ENCODE measurements around the gene MAOA. TPM values are rescaled to one million over a fixed set of nuclear protein-coding genes. Genes with fewer than 3 reads are reported as not detected.
"Not testable (repeated sequence)": the region's sequence is repeated elsewhere in the genome, so short reads cannot be mapped to it uniquely, and the experiment has no call there.

The MAOA gene
- total RNA-seq, 1 donor from 2014 or later, result 2.1 TPM

GRCh38 chrX:43664258-43664657, 8.2 kb downstream of the MAOA start:
- no peak overlapping the region for H3K4me3 ChIP-seq (ENCODE audit: low read depth, low read length)
- DNase-seq (ENCODE audit: low read depth), result no peak
- TF ChIP-seq, protein P1, sequence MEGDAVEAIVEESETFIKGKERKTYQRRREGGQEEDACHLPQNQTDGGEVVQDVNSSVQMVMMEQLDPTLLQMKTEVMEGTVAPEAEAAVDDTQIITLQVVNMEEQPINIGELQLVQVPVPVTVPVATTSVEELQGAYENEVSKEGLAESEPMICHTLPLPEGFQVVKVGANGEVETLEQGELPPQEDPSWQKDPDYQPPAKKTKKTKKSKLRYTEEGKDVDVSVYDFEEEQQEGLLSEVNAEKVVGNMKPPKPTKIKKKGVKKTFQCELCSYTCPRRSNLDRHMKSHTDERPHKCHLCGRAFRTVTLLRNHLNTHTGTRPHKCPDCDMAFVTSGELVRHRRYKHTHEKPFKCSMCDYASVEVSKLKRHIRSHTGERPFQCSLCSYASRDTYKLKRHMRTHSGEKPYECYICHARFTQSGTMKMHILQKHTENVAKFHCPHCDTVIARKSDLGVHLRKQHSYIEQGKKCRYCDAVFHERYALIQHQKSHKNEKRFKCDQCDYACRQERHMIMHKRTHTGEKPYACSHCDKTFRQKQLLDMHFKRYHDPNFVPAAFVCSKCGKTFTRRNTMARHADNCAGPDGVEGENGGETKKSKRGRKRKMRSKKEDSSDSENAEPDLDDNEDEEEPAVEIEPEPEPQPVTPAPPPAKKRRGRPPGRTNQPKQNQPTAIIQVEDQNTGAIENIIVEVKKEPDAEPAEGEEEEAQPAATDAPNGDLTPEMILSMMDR (IDR thresholded peaks at IDR 0.05; ENCODE audit: insufficient read depth, low read length, poor library complexity, severe bottlenecking), result no peak
- H3K36me3 ChIP-seq (ENCODE audit: control insufficient read depth, insufficient read depth, low read length), result no peaks in the 10 kb centered on the region
- H3K27me3 ChIP-seq (ENCODE audit: control insufficient read depth, insufficient read depth, low read length), result no peaks in the 10 kb centered on the region

DNA sequence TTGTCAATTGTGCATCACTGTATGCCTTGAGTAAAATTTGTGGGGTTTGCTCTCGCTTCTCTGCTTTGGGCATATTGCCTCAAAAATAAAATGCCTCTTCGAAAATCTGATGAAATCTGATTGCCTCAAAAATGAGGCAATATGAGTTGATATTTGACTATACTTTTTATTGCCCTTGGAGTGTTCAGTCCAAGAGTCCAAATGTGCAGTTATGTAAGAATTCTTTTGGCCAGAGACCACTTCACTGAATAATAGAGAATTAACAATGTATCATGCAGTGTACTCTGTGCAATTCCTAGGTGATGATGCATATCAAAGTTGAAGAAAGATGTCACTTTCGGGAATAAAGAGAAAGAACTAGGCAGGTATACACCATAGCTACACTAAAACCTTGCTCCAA, 8.6 kb downstream of the MAOA start:
- TF ChIP-seq, protein P1 (IDR thresholded peaks at IDR 0.05; ENCODE audit: insufficient read depth, low read length, poor library complexity, severe bottlenecking), result no peak
- Histone ChIP-seq H3K27me3 (ENCODE audit: control insufficient read depth, insufficient read depth, low read length) (no peaks in the 10 kb centered on the region), H3K4me3 (ENCODE audit: low read depth, low read length) (no peak overlapping the region), H3K36me3 (ENCODE audit: control insufficient read depth, insufficient read depth, low read length) (no peaks in the 10 kb centered on the region)
- no peak for DNase-seq (ENCODE audit: low read depth)

DNA sequence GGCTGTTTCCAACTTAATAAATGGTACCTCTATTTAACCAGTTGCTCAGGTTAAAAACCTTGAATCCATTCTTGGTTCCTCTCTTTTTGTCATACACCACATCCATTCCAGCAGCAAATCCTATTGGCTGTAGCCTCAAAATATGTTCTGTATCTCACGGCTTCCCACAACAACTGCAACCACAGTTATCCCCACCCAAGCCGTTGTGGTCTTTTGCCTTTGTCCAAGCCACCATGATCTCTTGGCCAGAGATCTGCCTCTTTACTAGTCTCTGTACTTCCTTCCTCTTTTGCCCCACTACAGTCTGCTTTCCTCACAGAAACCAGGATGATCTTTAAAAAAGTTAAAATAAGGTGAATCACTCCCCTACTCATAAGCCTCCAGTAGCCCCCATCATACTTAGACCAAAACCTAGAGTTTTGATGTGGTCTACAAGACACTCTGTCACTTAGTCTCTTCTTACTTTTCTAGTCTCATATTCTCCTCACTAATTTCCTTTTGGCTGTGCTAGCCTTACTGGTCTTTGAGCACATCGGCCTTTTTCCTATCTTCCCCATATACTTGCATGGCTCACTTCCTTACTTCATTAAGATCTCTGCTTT, 10.3 kb downstream of the MAOA start:
- H3K36me3 ChIP-seq (ENCODE audit: control insufficient read depth, insufficient read depth, low read length), result no peaks in the 10 kb centered on the region
- H3K4me3 ChIP-seq (ENCODE audit: low read depth, low read length), result no peak overlapping the region
- no peak for DNase-seq (ENCODE audit: low read depth)
- TF ChIP-seq, protein P1 (IDR thresholded peaks at IDR 0.05; ENCODE audit: insufficient read depth, low read length, poor library complexity, severe bottlenecking), result no peak
- no peaks in the 10 kb centered on the region for H3K27me3 ChIP-seq (ENCODE audit: control insufficient read depth, insufficient read depth, low read length)

- not testable (repeated sequence) for H3K4me3 ChIP-seq (ENCODE audit: low read depth, low read length); DNase-seq (ENCODE audit: low read depth); H3K27me3 ChIP-seq (ENCODE audit: control insufficient read depth, insufficient read depth, low read length); H3K36me3 ChIP-seq (ENCODE audit: control insufficient read depth, insufficient read depth, low read length)
Observed at GRCh38 chrX:43675965-43676628, 20.0 kb downstream of the MAOA start.

GRCh38 chrX:43676971-43677572, 21.0 kb downstream of the MAOA start:
- Histone ChIP-seq H3K4me3 (ENCODE audit: low read depth, low read length) (no peak overlapping the region), H3K27me3 (ENCODE audit: control insufficient read depth, insufficient read depth, low read length) (no peaks in the 10 kb centered on the region), H3K36me3 (ENCODE audit: control insufficient read depth, insufficient read depth, low read length) (no peaks in the 10 kb centered on the region)
- TF ChIP-seq, protein P1 (IDR thresholded peaks at IDR 0.05; ENCODE audit: insufficient read depth, low read length, poor library complexity, severe bottlenecking), result no peak
- DNase-seq (ENCODE audit: low read depth), result no peak

DNA sequence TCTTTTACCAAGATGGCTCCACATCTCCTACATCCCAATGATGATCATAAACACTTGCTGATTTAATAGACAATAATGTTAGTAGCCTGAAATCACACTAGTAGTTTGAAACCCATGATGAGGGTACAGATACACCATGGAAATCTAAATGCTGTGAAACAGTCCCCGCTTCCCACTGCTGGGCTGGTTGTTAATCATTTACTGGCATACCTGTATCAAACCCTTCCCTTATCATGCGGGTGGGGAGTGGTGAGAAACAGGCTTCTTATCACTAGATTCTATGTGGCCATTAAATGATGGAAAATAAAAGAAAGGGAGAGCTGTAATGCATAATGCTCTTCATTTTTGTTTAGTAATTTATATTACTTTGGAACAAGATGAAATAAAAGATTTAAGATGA, 21.9 kb downstream of the MAOA start:
- Histone ChIP-seq H3K4me3 (ENCODE audit: low read depth, low read length) (no peak overlapping the region), H3K36me3 (ENCODE audit: control insufficient read depth, insufficient read depth, low read length) (no peaks in the 10 kb centered on the region), H3K27me3 (ENCODE audit: control insufficient read depth, insufficient read depth, low read length) (no peaks in the 10 kb centered on the region)
- TF ChIP-seq, protein P1 (IDR thresholded peaks at IDR 0.05; ENCODE audit: insufficient read depth, low read length, poor library complexity, severe bottlenecking), result no peak
- no peak for DNase-seq (ENCODE audit: low read depth)

All from kidney epithelial cell (primary cell).